IMR-90 (cell line): Measurements from ENCODE around the gene NRF1. TPM values are rescaled to one million over a fixed set of nuclear protein-coding genes. Genes with fewer than 3 reads are reported as not detected.

Experiments
- ATAC-seq: fragments of 200-7000 bp; cut with Tn5 transposase; 2 replicates; pipeline ENCODE4 v1.9.1; 2020; ENCODE audit warnings: low read depth, mild to moderate bottlenecking, moderate library complexity
- BruUV-seq: library from RNA; stranded (reverse); fragments of 400-500 nt; replicated peaks from 2 replicates; lab custom pipeline; 2021; lab: Mats Ljungman, UMichigan
- CTCF ChIA-PET: fragments of 300-600 bp; formaldehyde crosslinking; extraction: SDS; loops from one replicate; lab custom pipeline; 2021; ENCODE audit warnings: antibody characterized with exemption; lab: Yijun Ruan, JAX
- POLR2A ChIA-PET: fragments of 300-600 bp; sonication (Branson Sonifier 250); formaldehyde crosslinking; loops from one replicate; lab custom pipeline; 2022; ENCODE audit warnings: antibody characterized with exemption; ENCODE audit not compliant: unreplicated experiment; lab: Charles Lee
- DNase-seq: peaks from one replicate; pipeline ENCODE4 v3.0.0; 2013
- H2AFZ ChIP-seq: replicated peaks from 2 replicates; pipeline ENCODE3; 2013; ENCODE audit warnings: low read length, mild to moderate bottlenecking; ENCODE audit not compliant: poor library complexity
- H2AK5ac ChIP-seq: 2 replicates; pipeline ENCODE4 v1.6.1; 2013; ENCODE audit warnings: low read depth, low read length, inconsistent platforms
- H2AK9ac ChIP-seq: replicated peaks from 2 replicates; pipeline ENCODE3; 2013; ENCODE audit warnings: mild to moderate bottlenecking, low read depth, low read length, moderate library complexity; ENCODE audit not compliant: poor library complexity
- H2BK120ac ChIP-seq: 2 replicates; pipeline ENCODE4 v1.6.1; 2013; ENCODE audit warnings: low read depth, low read length, inconsistent platforms
- H2BK15ac ChIP-seq: 3 replicates; pipeline ENCODE4 v1.6.1; 2013; ENCODE audit warnings: low read depth, low read length, inconsistent platforms
- H2BK20ac ChIP-seq: 2 replicates; pipeline ENCODE4 v1.6.1; 2013; ENCODE audit warnings: low read depth, mild to moderate bottlenecking, inconsistent platforms, low read length, moderate library complexity
- H2BK5ac ChIP-seq: 2 replicates; pipeline ENCODE4 v1.6.1; 2013; ENCODE audit warnings: mild to moderate bottlenecking, low read depth, low read length, inconsistent platforms; ENCODE audit not compliant: poor library complexity, severe bottlenecking
- H3K14ac ChIP-seq: replicated peaks from 2 replicates; pipeline ENCODE4 v1.6.1; 2013; ENCODE audit warnings: low read depth, low read length, inconsistent platforms
- H3K18ac ChIP-seq: 2 replicates; pipeline ENCODE4 v1.6.1; 2013; ENCODE audit warnings: low read depth, low read length, control low read depth
- H3K23ac ChIP-seq: 2 replicates; pipeline ENCODE4 v1.6.1; 2013; ENCODE audit warnings: low read depth, low read length, inconsistent platforms
- H3K27ac ChIP-seq: 2 replicates; pipeline ENCODE4 v1.5.1; 2013; ENCODE audit warnings: mild to moderate bottlenecking, control low read depth, low read length; ENCODE audit not compliant: insufficient read depth
- H3K27me3 ChIP-seq: 2 replicates; pipeline ENCODE4 v1.6.1; 2013; ENCODE audit warnings: low read length; ENCODE audit not compliant: control insufficient read depth, insufficient read depth
- H3K36me3 ChIP-seq: 2 replicates; pipeline ENCODE4 v1.6.1; 2013; ENCODE audit warnings: low read length, mixed read lengths; ENCODE audit not compliant: control insufficient read depth, insufficient read depth
- H3K4ac ChIP-seq: 2 replicates; pipeline ENCODE4 v1.6.1; 2013; ENCODE audit warnings: low read depth, low read length, inconsistent platforms
- H3K4me1 ChIP-seq: 2 replicates; pipeline ENCODE4 v1.6.1; 2013; ENCODE audit warnings: low read length, mixed read lengths; ENCODE audit not compliant: control insufficient read depth, insufficient read depth
- H3K4me2 ChIP-seq: 2 replicates; pipeline ENCODE4 v1.6.1; 2013; ENCODE audit warnings: low read depth, mild to moderate bottlenecking, control low read depth, low read length, moderate library complexity
- H3K4me3 ChIP-seq: 2 replicates; pipeline ENCODE4 v1.5.1; 2013; ENCODE audit warnings: low read depth, mild to moderate bottlenecking, control low read depth, low read length, moderate library complexity; ENCODE audit not compliant: insufficient read depth
- H3K56ac ChIP-seq: 2 replicates; pipeline ENCODE4 v1.6.1; 2013; ENCODE audit warnings: low read length, inconsistent platforms; ENCODE audit not compliant: insufficient read depth; ENCODE audit errors: extremely low read depth
- H3K79me1 ChIP-seq, 2 experiments: 2 replicates each; pipeline ENCODE4 v1.6.1; 2013; ENCODE audit warnings: low read length in 2 of 2, inconsistent platforms in 1 of 2, low read depth in 1 of 2
- H3K9ac ChIP-seq: 2 replicates; pipeline ENCODE4 v1.6.1; 2013; ENCODE audit warnings: low read depth, low read length, control low read depth
- H3K9me1 ChIP-seq: 2 replicates; pipeline ENCODE4 v1.6.1; 2013; ENCODE audit warnings: low read length, inconsistent platforms; ENCODE audit not compliant: insufficient read depth
- H3K9me3 ChIP-seq: 2 replicates; pipeline ENCODE4 v1.6.1; 2013; ENCODE audit warnings: low read length; ENCODE audit not compliant: control insufficient read depth, insufficient read depth
- H4K20me1 ChIP-seq: 2 replicates; pipeline ENCODE4 v1.6.1; 2013; ENCODE audit warnings: low read length, inconsistent platforms; ENCODE audit not compliant: insufficient read depth
- H4K5ac ChIP-seq: 2 replicates; pipeline ENCODE4 v1.6.1; 2013; ENCODE audit warnings: mild to moderate bottlenecking, low read depth, low read length, control low read depth
- H4K8ac ChIP-seq, 2 experiments: 2 replicates each; pipeline ENCODE4 v1.6.1; 2013; ENCODE audit warnings: low read depth in 2 of 2, low read length in 2 of 2, control low read depth in 1 of 2, inconsistent platforms in 1 of 2
- H4K91ac ChIP-seq: 2 replicates; pipeline ENCODE4 v1.6.1; 2013; ENCODE audit warnings: low read depth, low read length, inconsistent platforms; ENCODE audit not compliant: insufficient read depth
- BHLHE40 ChIP-seq: fragments of 150-350 bp; IDR thresholded peaks from 2 replicates; pipeline ENCODE4 v1.6.1; 2016; ENCODE audit warnings: mild to moderate bottlenecking, low read depth, low read length
- CEBPB ChIP-seq: IDR thresholded peaks from 2 replicates; pipeline ENCODE4 v1.6.1; 2012; ENCODE audit warnings: low read depth, low read length, improper control_type of control experiment
- CHD1 ChIP-seq: IDR thresholded peaks from 2 replicates; pipeline ENCODE4 v1.6.1; 2012; ENCODE audit warnings: low read depth, low read length, improper control_type of control experiment
- CTCF ChIP-seq: conservative IDR thresholded peaks from 2 replicates; pipeline ENCODE4 v1.5.1; 2012; ENCODE audit warnings: mild to moderate bottlenecking, low read depth, low read length, improper control_type of control experiment
- ELK1 ChIP-seq: fragments of 150-350 bp; IDR thresholded peaks from 2 replicates; pipeline ENCODE4 v1.6.1; 2016; ENCODE audit warnings: low read depth, mild to moderate bottlenecking, low read length, moderate library complexity, borderline replicate concordance
- FOS ChIP-seq: fragments of 150-350 bp; IDR thresholded peaks from 2 replicates; pipeline ENCODE4 v1.6.1; 2016; ENCODE audit warnings: low read depth, low read length
- MAFK ChIP-seq: IDR thresholded peaks from 2 replicates; pipeline ENCODE4 v1.6.1; 2012; ENCODE audit warnings: low read depth, low read length, improper control_type of control experiment
- MAZ ChIP-seq: IDR thresholded peaks from 2 replicates; pipeline ENCODE4 v1.6.1; 2012; ENCODE audit warnings: low read depth, mild to moderate bottlenecking, low read length, improper control_type of control experiment, moderate library complexity, borderline replicate concordance
- MXI1 ChIP-seq: IDR thresholded peaks from 2 replicates; pipeline ENCODE4 v1.6.1; 2012; ENCODE audit warnings: low read depth, mild to moderate bottlenecking, low read length, moderate library complexity, borderline replicate concordance
- NFE2L2 ChIP-seq: fragments of 150-350 bp; IDR thresholded peaks from 2 replicates; pipeline ENCODE4 v1.6.1; 2016; ENCODE audit warnings: low read depth, mild to moderate bottlenecking, low read length
- POLR2A ChIP-seq: IDR thresholded peaks from 2 replicates; pipeline ENCODE4 v1.6.1; 2012; ENCODE audit warnings: mild to moderate bottlenecking, low read depth, low read length
- RAD21 ChIP-seq: IDR thresholded peaks from 2 replicates; pipeline ENCODE4 v1.6.1; 2012; ENCODE audit warnings: low read length, improper control_type of control experiment
- RCOR1 ChIP-seq: IDR thresholded peaks from 2 replicates; pipeline ENCODE4 v1.6.1; 2012; ENCODE audit warnings: mild to moderate bottlenecking, low read length, improper control_type of control experiment; ENCODE audit not compliant: insufficient replicate concordance
- RFX5 ChIP-seq: IDR thresholded peaks from 2 replicates; pipeline ENCODE4 v1.8.0; 2012; ENCODE audit warnings: low read depth, mild to moderate bottlenecking, low read length, moderate library complexity
- SMC3 ChIP-seq: fragments of 150-350 bp; IDR thresholded peaks from 2 replicates; pipeline ENCODE4 v1.6.1; 2016; ENCODE audit warnings: low read depth, mild to moderate bottlenecking, antibody characterized with exemption, low read length, moderate library complexity
- USF2 ChIP-seq: fragments of 150-350 bp; IDR thresholded peaks from 2 replicates; pipeline ENCODE4 v1.6.1; 2017; ENCODE audit warnings: mild to moderate bottlenecking, antibody characterized with exemption, low read length, low read depth
- WGBS, 2 experiments: methylation state at CpG; one replicate each; pipeline versions ENCODE4 v1.1.5 to v1.1.7; 2013; ENCODE audit warnings: missing lambda C conversion rate in 2 of 2; ENCODE audit not compliant: insufficient read length in 1 of 2; ENCODE audit errors: extremely low coverage in 2 of 2; 5-methylcytosine and 5-hydroxymethylcytosine counted together
- dilution Hi-C: fragments of 300-500 bp; cut with HindIII; formaldehyde crosslinking; loops from one replicate; pipeline ENCODE4 v1.14.3; 2018; ENCODE audit warnings: low sequenced_read_pairs; ENCODE audit not compliant: unreplicated experiment
- in situ Hi-C: fragments of 300-500 bp; cut with MboI; formaldehyde crosslinking; loops from 3 replicates; pipeline ENCODE4 v1.14.3; 2019; ENCODE audit warnings: low sequenced_read_pairs, inconsistent platforms, mixed read lengths
- intact Hi-C: fragments of 100-400 bp; cut with micrococcal nuclease; formaldehyde crosslinking; loops from 2 replicates; pipeline ENCODE4 v1.10.0; 2022
- polyA plus RNA-seq, 3 experiments: library from polyadenylated mRNA; depleted of rRNA; stranded (reverse); fragments of >200 nt; gene quantifications; 2 replicates each; pipeline ENCODE4 v1.2.3, GENCODE V29; 2012; ENCODE audit warnings: low replicate concordance in 1 of 3
- total RNA-seq: library from RNA; depleted of rRNA; stranded (reverse); fragments of >200 nt; gene quantifications from 2 replicates; pipeline ENCODE4 v1.2.3, GENCODE V29; 2012

The NRF1 gene
- total and polyA plus RNA-seq, 2 of the 4 experiments (the other 2 are of a cell fraction) = 11.4 to 15.8 TPM

GRCh38 chr7:129789652-129790051, 178.1 kb downstream of the NRF1 start:
- CTCF ChIA-PET = no interaction called here
- no TSS peak for BruUV-seq

More at GRCh38 chr7:129789652-129790051, 178.1 kb downstream of the NRF1 start:
- POLR2A ChIA-PET = no interaction called here
- no peaks in the 10 kb centered on the region for H3K79me1 ChIP-seq
- H3K9ac ChIP-seq = no peak overlapping the region
- H2AFZ ChIP-seq = no peak overlapping the region
- peaks cover 6% of the 10 kb centered on the region; the same call in 1 of the 2 replicates for H4K20me1 ChIP-seq
- no peak overlapping the region for H3K27ac ChIP-seq
- H3K27me3 ChIP-seq = peaks cover 49% of the 10 kb centered on the region
- TF ChIP-seq NFE2L2 (no peak), BHLHE40 (no peak), CEBPB (no peak), CTCF (no peak), RCOR1 (no peak), ELK1 (no peak), RAD21 (no peak), FOS (no peak), RFX5 (no peak), POLR2A (no peak), MAFK (no peak), USF2 (no peak), MAZ (no peak), CHD1 (no peak), SMC3 (no peak), MXI1 (no peak)
- peaks cover 3% of the 10 kb centered on the region for H3K4me1 ChIP-seq
- no peak overlapping the region for H2BK5ac ChIP-seq
- 0 out of 2 replicates have a peak, but pooled peaks cover 2% of the 10 kb centered on the region for H3K9me3 ChIP-seq
- H3K9me1 ChIP-seq = peaks cover 2% of the 10 kb centered on the region; the same call in 1 of the 2 replicates
- no peak overlapping the region for H2BK120ac ChIP-seq
- H3K36me3 ChIP-seq = no peaks in the 10 kb centered on the region
- DNase-seq (no peak), ATAC-seq (no peak)
- H3K18ac ChIP-seq = no peak overlapping the region
- no peak overlapping the region for H3K14ac ChIP-seq
- H3K56ac ChIP-seq = no peak overlapping the region
- H3K4me3 ChIP-seq = no peak overlapping the region
- WGBS, 2 experiments = no CpG with 5 or more reads among the region's 1 CpG
- dilution Hi-C loops (no loop called here), in situ Hi-C loops (no loop called here), intact Hi-C loops (no loop called here)
- H4K8ac ChIP-seq = no peak overlapping the region
- H3K4me2 ChIP-seq = no peak overlapping the region
- H2AK5ac ChIP-seq = peak overlapping the region; percentile 31; the same call in 1 of the 2 replicates
- no peak overlapping the region for H3K4ac ChIP-seq
- H3K23ac ChIP-seq = no peak overlapping the region
- H4K91ac ChIP-seq = no peak overlapping the region
- no peak overlapping the region for H2AK9ac ChIP-seq
- no peak overlapping the region for H2BK20ac ChIP-seq
- no peak overlapping the region for H2BK15ac ChIP-seq
- H4K5ac ChIP-seq = no peak overlapping the region
